Measurements from ENCODE around the gene DMXL2. TPM values are rescaled to one million over a fixed set of nuclear protein-coding genes. Genes with fewer than 3 reads are reported as not detected.
"Not testable (repeated sequence)": the region's sequence is repeated elsewhere in the genome, so short reads cannot be mapped to it uniquely, and the experiment has no call there.

The DMXL2 gene
- total and polyA plus RNA-seq, 5 donors from 2014 or later: 0.15 to 1.4 TPM; not detected in 3

GRCh38 chr15:51424780-51425179 is 197.8 kb downstream of the DMXL2 start:
- Histone ChIP-seq H3K4me1 (ENCODE audit: control insufficient read depth, insufficient read depth, low read length, poor library complexity, severe bottlenecking) (no peaks in the 10 kb centered on the region), H3K27ac (ENCODE audit: insufficient read depth, low read length, poor library complexity, severe bottlenecking) (no peak overlapping the region), H3K36me3 (ENCODE audit: control insufficient read depth, insufficient read depth, low read length) (no peaks in the 10 kb centered on the region), H3K4me3 (ENCODE audit: low read depth, low read length) (no peak overlapping the region), H3K9me3 (ENCODE audit: control insufficient read depth in 2 of 2, low read length in 2 of 2) (no peaks in the 10 kb centered on the region), H3K27me3 (ENCODE audit: control insufficient read depth, insufficient read depth, low read length) (no peaks in the 10 kb centered on the region)
- ATAC-seq (ENCODE audit: low read depth in 2 of 2) (no peak), DNase-seq (no peak)
- H3K4me3 Mint-ChIP-seq: no peak overlapping the region
- no peaks in the 10 kb centered on the region for H3K4me1 Mint-ChIP-seq
- no peaks in the 10 kb centered on the region for H3K27me3 Mint-ChIP-seq
- H3K36me3 Mint-ChIP-seq: no peaks in the 10 kb centered on the region
- H3K9me3 Mint-ChIP-seq: peaks cover 0 to 1% (median 0%) of the 10 kb centered on the region in 7 donors
- no peak overlapping the region for H3K27ac Mint-ChIP-seq

- not testable (repeated sequence) for ATAC-seq (ENCODE audit: low read depth in 2 of 2)
Measured at GRCh38 chr15:51423040-51423439, 199.5 kb downstream of the DMXL2 start.

DNA sequence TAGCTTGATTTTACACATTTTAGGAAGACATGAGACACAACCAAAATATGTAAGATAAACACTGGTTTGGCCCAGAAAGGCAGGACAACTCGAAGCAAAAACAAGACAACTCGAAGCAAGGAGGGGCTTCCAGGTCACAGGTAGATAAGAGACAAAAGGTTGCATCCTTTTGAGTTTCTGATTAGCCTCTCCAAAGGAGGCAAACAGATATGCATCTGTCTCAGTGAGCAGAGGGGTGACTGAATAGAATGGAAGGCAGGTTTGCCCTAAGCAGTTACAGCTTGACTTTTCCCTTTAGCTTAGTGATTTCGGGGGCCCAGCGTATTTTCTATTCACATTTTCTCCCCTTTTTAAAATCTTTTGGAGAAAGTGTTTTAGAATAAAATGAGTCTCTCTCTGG is 206.4 kb downstream of the DMXL2 start:
- Histone ChIP-seq H3K9me3 (ENCODE audit: control insufficient read depth in 2 of 2, low read length in 2 of 2) (no peaks in the 10 kb centered on the region), H3K4me3 (ENCODE audit: low read depth, low read length) (no peak overlapping the region), H3K4me1 (ENCODE audit: control insufficient read depth, insufficient read depth, low read length, poor library complexity, severe bottlenecking) (no peaks in the 10 kb centered on the region), H3K27ac (ENCODE audit: insufficient read depth, low read length, poor library complexity, severe bottlenecking) (no peak overlapping the region), H3K36me3 (ENCODE audit: control insufficient read depth, insufficient read depth, low read length) (no peaks in the 10 kb centered on the region), H3K27me3 (ENCODE audit: control insufficient read depth, insufficient read depth, low read length) (no peaks in the 10 kb centered on the region)
- DNase-seq (no peak), ATAC-seq (ENCODE audit: low read depth in 2 of 2) (no peak)
- Mint-ChIP-seq H3K27me3 (peaks cover 4% of the 10 kb centered on the region), H3K36me3 (no peaks in the 10 kb centered on the region), H3K9me3 (peaks cover 0 to 4% (median 0%) of the 10 kb centered on the region in 7 donors), H3K4me3 (no peak overlapping the region), H3K4me1 (no peaks in the 10 kb centered on the region), H3K27ac (no peak overlapping the region)

More at GRCh38 chr15:51423040-51423439, 199.5 kb downstream of the DMXL2 start:
- H3K27me3 ChIP-seq (ENCODE audit: control insufficient read depth, insufficient read depth, low read length); DNase-seq; H3K27ac Mint-ChIP-seq; H3K4me3 Mint-ChIP-seq; H3K4me1 ChIP-seq (ENCODE audit: control insufficient read depth, insufficient read depth, low read length, poor library complexity, severe bottlenecking); H3K36me3 Mint-ChIP-seq; H3K27ac ChIP-seq (ENCODE audit: insufficient read depth, low read length, poor library complexity, severe bottlenecking); H3K27me3 Mint-ChIP-seq; H3K9me3 Mint-ChIP-seq; H3K36me3 ChIP-seq (ENCODE audit: control insufficient read depth, insufficient read depth, low read length); H3K9me3 ChIP-seq (ENCODE audit: control insufficient read depth in 2 of 2, low read length in 2 of 2); H3K4me3 ChIP-seq (ENCODE audit: low read depth, low read length); H3K4me1 Mint-ChIP-seq: not testable (repeated sequence)

DNA sequence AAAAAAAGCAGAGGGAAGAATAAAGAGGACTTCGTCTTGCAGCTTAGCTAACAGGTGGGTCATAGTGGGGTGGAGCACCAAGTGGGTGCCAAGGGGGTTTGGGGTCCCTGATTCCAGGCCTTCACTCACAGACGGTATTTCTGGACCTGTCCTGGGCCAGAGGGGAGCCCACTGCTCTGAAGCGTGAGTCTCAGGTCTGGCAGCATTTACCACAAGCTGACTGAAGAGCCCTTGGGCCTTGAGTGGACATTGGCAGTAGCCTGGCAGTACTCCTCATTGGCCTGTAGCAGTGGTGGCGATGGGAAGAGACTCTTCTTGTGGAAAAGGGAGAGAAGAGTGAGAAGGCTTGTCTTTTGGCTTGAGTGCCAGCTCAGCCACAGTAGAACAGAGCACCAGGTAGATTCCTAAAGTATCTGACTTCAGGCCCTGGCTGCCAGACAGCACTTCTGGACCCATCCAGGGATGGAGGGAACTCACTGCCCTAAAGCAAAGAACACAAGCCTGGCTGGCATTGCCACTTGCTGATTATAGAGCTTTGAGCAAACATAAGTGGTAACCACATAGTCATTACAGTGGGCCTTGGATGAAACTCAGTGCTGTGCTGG is 208.2 kb downstream of the DMXL2 start:
- Histone ChIP-seq H3K4me1 (ENCODE audit: control insufficient read depth, insufficient read depth, low read length, poor library complexity, severe bottlenecking) (no peaks in the 10 kb centered on the region), H3K4me3 (ENCODE audit: low read depth, low read length) (no peak overlapping the region), H3K27me3 (ENCODE audit: control insufficient read depth, insufficient read depth, low read length) (no peaks in the 10 kb centered on the region), H3K9me3 (ENCODE audit: control insufficient read depth in 2 of 2, low read length in 2 of 2) (no peaks in the 10 kb centered on the region), H3K36me3 (ENCODE audit: control insufficient read depth, insufficient read depth, low read length) (no peaks in the 10 kb centered on the region), H3K27ac (ENCODE audit: insufficient read depth, low read length, poor library complexity, severe bottlenecking) (no peak overlapping the region)
- no peak for DNase-seq
- Mint-ChIP-seq H3K27me3 (peaks cover 4% of the 10 kb centered on the region), H3K36me3 (no peaks in the 10 kb centered on the region), H3K4me1 (no peaks in the 10 kb centered on the region), H3K9me3 (peaks cover 0 to 4% (median 0%) of the 10 kb centered on the region in 7 donors), H3K27ac (no peak overlapping the region), H3K4me3 (no peak overlapping the region)
- ATAC-seq (ENCODE audit: low read depth in 2 of 2): no peak

DNA sequence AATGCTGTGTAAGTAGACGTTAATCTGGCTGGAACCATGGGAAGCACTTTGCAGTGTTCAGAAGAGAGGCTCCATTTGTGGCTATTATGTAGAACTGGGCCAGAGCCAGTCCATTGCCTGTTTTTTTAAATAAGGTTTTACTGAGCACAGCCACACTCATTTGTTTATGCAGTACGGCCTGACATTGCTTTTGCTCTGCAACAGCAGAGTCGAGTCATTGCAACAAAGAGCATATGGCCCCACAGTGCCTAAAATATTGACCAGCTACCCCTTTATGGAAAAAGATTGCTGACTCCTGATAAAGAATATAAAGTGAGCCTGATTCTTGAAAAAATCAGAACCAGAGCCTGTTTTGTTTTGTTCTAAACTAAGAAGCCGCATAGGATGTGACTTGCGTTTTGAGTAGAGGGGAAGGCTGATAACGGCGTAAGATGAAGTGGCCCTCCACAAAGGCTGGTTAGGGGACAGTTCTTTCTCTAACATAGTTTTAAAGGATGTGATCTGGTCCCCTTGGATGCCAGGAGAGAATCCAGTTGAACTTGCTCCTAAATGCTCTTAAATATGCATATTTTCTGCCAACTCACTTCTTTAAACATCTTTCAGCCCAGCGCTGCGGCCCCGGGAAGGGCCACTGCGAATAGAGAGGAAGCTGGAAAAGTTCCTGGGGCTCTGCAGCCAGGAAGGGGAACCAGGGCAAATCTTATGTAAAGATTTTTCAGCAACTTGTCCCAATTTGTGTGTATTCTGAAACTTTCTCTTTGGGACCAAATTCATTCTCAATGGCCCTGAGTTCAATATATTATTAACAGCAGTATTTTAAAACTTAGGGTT is 216.7 kb downstream of the DMXL2 start:
- Histone ChIP-seq H3K4me1 (ENCODE audit: control insufficient read depth, insufficient read depth, low read length, poor library complexity, severe bottlenecking) (no peaks in the 10 kb centered on the region), H3K27me3 (ENCODE audit: control insufficient read depth, insufficient read depth, low read length) (no peaks in the 10 kb centered on the region), H3K36me3 (ENCODE audit: control insufficient read depth, insufficient read depth, low read length) (no peaks in the 10 kb centered on the region), H3K4me3 (ENCODE audit: low read depth, low read length) (no peak overlapping the region), H3K9me3 (ENCODE audit: control insufficient read depth in 2 of 2, low read length in 2 of 2) (no peaks in the 10 kb centered on the region), H3K27ac (ENCODE audit: insufficient read depth, low read length, poor library complexity, severe bottlenecking) (no peak overlapping the region)
- Mint-ChIP-seq H3K27me3 (no peaks in the 10 kb centered on the region), H3K9me3 (peaks cover 0 to 3% (median 0%) of the 10 kb centered on the region in 7 donors), H3K4me1 (no peaks in the 10 kb centered on the region), H3K4me3 (no peak overlapping the region), H3K36me3 (no peaks in the 10 kb centered on the region), H3K27ac (no peak overlapping the region)
- DNase-seq: no peak
- ATAC-seq (ENCODE audit: low read depth in 2 of 2): no peak

GRCh38 chr15:51403946-51404695 is 218.4 kb downstream of the DMXL2 start:
- Histone ChIP-seq H3K27ac (ENCODE audit: insufficient read depth, low read length, poor library complexity, severe bottlenecking) (no peak overlapping the region), H3K9me3 (ENCODE audit: control insufficient read depth in 2 of 2, low read length in 2 of 2) (no peaks in the 10 kb centered on the region), H3K36me3 (ENCODE audit: control insufficient read depth, insufficient read depth, low read length) (no peaks in the 10 kb centered on the region), H3K4me3 (ENCODE audit: low read depth, low read length) (no peak overlapping the region), H3K27me3 (ENCODE audit: control insufficient read depth, insufficient read depth, low read length) (no peaks in the 10 kb centered on the region), H3K4me1 (ENCODE audit: control insufficient read depth, insufficient read depth, low read length, poor library complexity, severe bottlenecking) (no peaks in the 10 kb centered on the region)
- peaks cover 4% of the 10 kb centered on the region for H3K27me3 Mint-ChIP-seq
- ATAC-seq (ENCODE audit: low read depth in 2 of 2) (no peak), DNase-seq (no peak)
- H3K9me3 Mint-ChIP-seq: peaks cover 0 to 3% (median 0%) of the 10 kb centered on the region in 7 donors
- no peak overlapping the region for H3K4me3 Mint-ChIP-seq
- no peak overlapping the region for H3K27ac Mint-ChIP-seq
- H3K36me3 Mint-ChIP-seq: no peaks in the 10 kb centered on the region
- H3K4me1 Mint-ChIP-seq: no peaks in the 10 kb centered on the region

DNA sequence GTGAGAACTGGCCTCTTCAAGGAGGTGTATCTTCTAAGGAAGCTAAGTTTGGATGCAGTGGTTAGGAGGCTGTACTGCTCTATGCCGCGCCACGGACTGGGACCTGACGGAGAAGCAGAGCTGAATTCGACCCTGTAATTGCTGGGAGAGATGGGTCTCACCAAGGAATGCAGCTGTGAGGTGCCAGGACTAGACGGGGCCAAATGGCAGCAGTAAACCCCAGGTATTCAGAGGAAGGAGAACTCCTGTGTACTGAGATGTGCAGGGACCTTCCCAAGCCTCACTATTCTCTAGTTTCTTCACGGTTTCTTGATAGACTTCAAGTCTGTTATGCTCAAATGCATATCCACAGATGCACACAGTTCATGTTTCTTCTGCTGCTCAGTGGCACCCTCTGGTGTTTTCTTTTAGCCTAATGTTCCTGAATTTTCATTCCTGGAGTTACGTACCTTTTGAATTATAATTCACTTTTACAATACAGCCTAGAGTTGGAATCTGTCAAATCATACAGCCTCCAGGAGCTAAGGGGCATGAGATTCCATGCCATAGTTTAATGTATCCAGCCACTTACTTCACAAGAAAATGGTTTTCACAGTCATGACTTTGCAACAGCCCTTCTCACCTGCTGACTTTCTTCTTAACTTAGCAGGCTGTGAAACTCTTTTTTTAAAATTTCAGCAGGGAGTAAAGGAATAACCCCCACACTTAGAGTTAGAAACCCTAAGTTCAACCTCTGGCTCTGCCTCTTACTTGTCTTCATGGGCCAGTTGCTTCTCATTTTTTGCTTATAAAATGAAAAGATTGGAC is 219.3 kb downstream of the DMXL2 start:
- no peak for ATAC-seq (ENCODE audit: low read depth in 2 of 2)
- no peak for DNase-seq
- no peaks in the 10 kb centered on the region for H3K27me3 ChIP-seq (ENCODE audit: control insufficient read depth, insufficient read depth, low read length)
- H3K4me3 ChIP-seq (ENCODE audit: low read depth, low read length): no peak overlapping the region
- no peaks in the 10 kb centered on the region for H3K36me3 ChIP-seq (ENCODE audit: control insufficient read depth, insufficient read depth, low read length)
- H3K27ac ChIP-seq (ENCODE audit: insufficient read depth, low read length, poor library complexity, severe bottlenecking): no peak overlapping the region
- Mint-ChIP-seq H3K9me3 (peaks cover 0 to 3% (median 0%) of the 10 kb centered on the region in 7 donors), H3K4me1 (no peaks in the 10 kb centered on the region), H3K36me3 (no peaks in the 10 kb centered on the region), H3K27me3 (peaks cover 4% of the 10 kb centered on the region), H3K27ac (no peak overlapping the region), H3K4me3 (no peak overlapping the region)
- H3K4me1 ChIP-seq (ENCODE audit: control insufficient read depth, insufficient read depth, low read length, poor library complexity, severe bottlenecking): no peaks in the 10 kb centered on the region
- no peaks in the 10 kb centered on the region for H3K9me3 ChIP-seq (ENCODE audit: control insufficient read depth in 2 of 2, low read length in 2 of 2)
